GM13976 (cell line): ENCODE measurements around the gene SLC26A9.

Source experiments
- DNase-seq: peaks from one replicate; pipeline ENCODE4 v3.0.0; 2012; ENCODE audit warnings: low spot score
- CTCF ChIP-seq: IDR thresholded peaks from 2 replicates; pipeline ENCODE4 v1.5.1; 2012; ENCODE audit warnings: borderline replicate concordance, mild to moderate bottlenecking; ENCODE audit not compliant: insufficient read depth; ENCODE audit errors: extremely low read depth, missing control alignments, control extremely low read depth
- in situ Hi-C: fragments of 300-500 bp; cut with MboI; formaldehyde crosslinking; loops from one replicate; pipeline ENCODE4 v1.12.0; 2022; ENCODE audit warnings: low sequenced_read_pairs, mixed read lengths, inconsistent platforms; ENCODE audit not compliant: unreplicated experiment

SLC26A9 gene

GRCh38 chr1:205974712-205975111 lies 31.5 kb upstream of the SLC26A9 start:
- DNase-seq: no peak
- TF ChIP-seq CTCF: no peak
- in situ Hi-C loops: loop anchor here (10.0 kb wide), 1 partner anchor 180 kb away; no protein-coding TSS in a partner anchor

- no peak for TF ChIP-seq CTCF
- in situ Hi-C loops: loop anchor here (10.0 kb wide), 1 partner anchor 179 kb away; no protein-coding TSS in a partner anchor
- DNase-seq: no peak
These were observed 30.3 kb upstream of the SLC26A9 start for GRCh38 chr1:205973377-205974232.

- no peak for DNase-seq
- in situ Hi-C loops: loop anchor here (10.0 kb wide), 1 partner anchor 178 kb away; no protein-coding TSS in a partner anchor
- no peak for TF ChIP-seq CTCF
These were observed 29.4 kb upstream of the SLC26A9 start for GRCh38 chr1:205972491-205973168.

- no peak for TF ChIP-seq CTCF
- in situ Hi-C loops: loop anchor here (10.0 kb wide), 1 partner anchor 177 kb away; no protein-coding TSS in a partner anchor
- no peak for DNase-seq
These were observed 28.8 kb upstream of the SLC26A9 start for GRCh38 chr1:205972081-205972480.

- DNase-seq: no peak
- in situ Hi-C loops: loop anchor here (10.0 kb wide), 1 partner anchor 176 kb away; no protein-coding TSS in a partner anchor
- no peak for TF ChIP-seq CTCF
These were observed 27.8 kb upstream of the SLC26A9 start for GRCh38 chr1:205971082-205971481.

- no peak for TF ChIP-seq CTCF
- in situ Hi-C loops: loop anchor here (10.0 kb wide), 1 partner anchor 176 kb away; no protein-coding TSS in a partner anchor
- no peak for DNase-seq
These were observed 27.2 kb upstream of the SLC26A9 start for GRCh38 chr1:205970486-205970885.
